ENCODE data around the gene SLX4IP.
"Not testable (repeated sequence)": the region's sequence is repeated elsewhere in the genome, so short reads cannot be mapped to it uniquely, and the experiment has no call there.

SLX4IP gene

DNA sequence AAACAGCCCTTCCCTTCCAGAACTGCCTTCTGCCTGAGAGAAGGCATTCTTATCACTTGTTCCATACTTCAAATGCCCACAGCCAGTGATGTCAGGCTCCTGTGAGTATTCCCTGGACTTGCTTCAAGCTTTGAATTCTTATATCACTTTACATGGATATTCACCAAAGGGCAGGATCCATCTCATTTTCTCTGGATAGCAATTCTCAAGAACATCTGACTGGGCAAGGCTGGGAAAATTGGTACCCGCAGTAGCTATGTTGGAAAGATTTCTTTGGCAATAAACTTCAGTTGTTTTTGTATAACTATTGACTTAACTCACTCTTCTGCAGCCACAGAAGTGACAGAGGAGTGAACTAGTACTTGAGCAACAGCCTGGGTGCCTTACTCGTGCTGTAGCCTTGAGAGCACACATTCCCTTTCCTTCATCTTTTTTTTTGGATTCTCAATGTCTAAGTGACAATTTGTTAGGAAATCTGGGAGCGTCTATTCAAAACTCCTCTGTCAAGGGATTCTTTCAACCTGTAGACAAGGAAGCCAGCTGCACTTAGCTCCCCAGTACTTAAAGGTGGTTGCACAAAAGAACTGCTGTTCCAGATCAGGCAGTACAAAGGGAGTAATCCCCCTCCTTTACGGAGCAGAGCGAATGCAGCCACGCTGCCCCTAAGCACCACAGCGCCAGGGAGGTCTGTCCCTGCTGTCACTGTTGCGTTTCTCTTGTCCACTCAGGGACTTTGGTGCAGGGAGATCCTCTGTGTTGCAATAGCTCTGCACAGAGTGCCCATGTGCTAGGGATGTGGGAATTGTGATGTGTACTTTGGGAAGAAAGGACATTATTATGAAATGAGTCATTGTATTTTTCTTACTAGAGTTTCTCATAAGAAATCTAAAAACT, 169.1 kb downstream of the SLX4IP start:
- H3K4me1 ChIP-seq (ENCODE audit: control insufficient read depth, insufficient read depth, low read length, unreplicated experiment), result peaks cover 32% of the 10 kb centered on the region
- H3K79me2 ChIP-seq (ENCODE audit: control insufficient read depth, insufficient read depth, low read length, unreplicated experiment), result no peaks in the 10 kb centered on the region
- H3K4me3 ChIP-seq (ENCODE audit: low read depth, low read length), result peak overlapping the region; percentile 64
- peak overlapping the region; percentile 98 for H3K27ac ChIP-seq (ENCODE audit: low read depth, low read length)
- H2AFZ ChIP-seq (ENCODE audit: low read length, unreplicated experiment), result no peak overlapping the region
- H3K27me3 ChIP-seq (ENCODE audit: insufficient read depth, low read length), result no peaks in the 10 kb centered on the region
- peaks cover 6% of the 10 kb centered on the region; the same call in 1 of the 2 replicates for H3K36me3 ChIP-seq (ENCODE audit: insufficient read depth, low read length)

DNA sequence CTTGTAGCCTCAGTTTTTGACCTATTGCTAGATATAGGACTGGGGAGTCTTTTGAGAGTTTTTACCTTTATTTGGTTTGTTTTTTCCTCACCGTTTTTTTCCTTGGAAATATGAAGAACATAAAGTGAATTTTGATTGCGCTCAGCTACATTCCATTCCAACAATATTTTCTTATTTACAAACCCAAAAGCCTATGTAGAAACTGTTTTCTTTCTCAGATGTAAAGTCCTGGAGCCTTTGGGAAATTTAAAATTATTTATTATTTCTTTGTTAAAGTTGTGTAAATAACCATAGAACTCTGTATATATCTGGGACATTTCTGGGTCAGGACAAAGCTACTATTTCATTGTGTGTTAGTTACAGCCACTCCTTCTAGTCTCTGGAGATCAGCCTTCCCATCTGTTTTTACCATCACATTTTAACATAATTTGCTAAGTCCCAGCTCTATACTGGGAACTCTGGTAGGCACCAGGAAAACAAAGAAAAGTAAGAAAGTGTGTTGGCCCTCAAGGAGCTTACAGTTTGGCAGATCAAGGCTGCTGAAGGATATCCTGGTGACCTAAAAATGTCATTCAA, 169.8 kb downstream of the SLX4IP start:
- peak overlapping the region; percentile 2; the same call in 1 of the 2 replicates for H3K4me3 ChIP-seq (ENCODE audit: low read depth, low read length)

GRCh38 chr20:10605547-10606195, 170.6 kb downstream of the SLX4IP start:
- H3K27me3 ChIP-seq (ENCODE audit: insufficient read depth, low read length), result no peaks in the 10 kb centered on the region
- H2AFZ ChIP-seq (ENCODE audit: low read length, unreplicated experiment), result no peak overlapping the region
- peaks cover 6% of the 10 kb centered on the region; the same call in 1 of the 2 replicates for H3K36me3 ChIP-seq (ENCODE audit: insufficient read depth, low read length)
- H3K4me3 ChIP-seq (ENCODE audit: low read depth, low read length), result no peak overlapping the region
- no peaks in the 10 kb centered on the region for H3K79me2 ChIP-seq (ENCODE audit: control insufficient read depth, insufficient read depth, low read length, unreplicated experiment)
- peak overlapping the region; percentile 98 for H3K27ac ChIP-seq (ENCODE audit: low read depth, low read length)
- H3K4me1 ChIP-seq (ENCODE audit: control insufficient read depth, insufficient read depth, low read length, unreplicated experiment), result peaks cover 45% of the 10 kb centered on the region

More for the DNA sequence above, 169.8 kb downstream of the SLX4IP start:
- Histone ChIP-seq H3K36me3 (ENCODE audit: insufficient read depth, low read length) (peaks cover 6% of the 10 kb centered on the region; the same call in 1 of the 2 replicates), H2AFZ (ENCODE audit: low read length, unreplicated experiment) (no peak overlapping the region), H3K27me3 (ENCODE audit: insufficient read depth, low read length) (no peaks in the 10 kb centered on the region), H3K79me2 (ENCODE audit: control insufficient read depth, insufficient read depth, low read length, unreplicated experiment) (no peaks in the 10 kb centered on the region), H3K4me1 (ENCODE audit: control insufficient read depth, insufficient read depth, low read length, unreplicated experiment) (peaks cover 39% of the 10 kb centered on the region), H3K27ac (ENCODE audit: low read depth, low read length) (peak overlapping the region; percentile 98)

DNA sequence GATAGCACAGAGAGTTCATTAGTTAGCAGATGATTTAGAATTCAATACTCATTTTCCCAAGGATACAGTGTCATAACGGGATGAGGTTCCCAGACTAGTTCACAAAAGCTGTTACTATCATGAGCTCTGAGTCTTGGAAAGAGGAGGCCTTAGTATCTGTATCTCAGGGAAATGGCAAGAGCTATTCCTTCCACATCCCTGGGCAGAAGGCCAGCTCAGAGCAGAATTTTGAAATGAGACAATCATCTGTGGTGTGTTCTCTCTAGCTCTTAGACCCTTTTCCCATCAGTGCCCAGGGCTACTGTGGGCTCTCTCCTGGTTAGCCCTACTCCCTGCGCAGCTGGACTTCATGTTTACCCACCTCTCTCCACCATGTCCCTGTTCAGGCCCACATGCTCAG, 174.2 kb downstream of the SLX4IP start:
- Histone ChIP-seq H3K27ac (ENCODE audit: low read depth, low read length) (peak overlapping the region; percentile 89), H3K4me1 (ENCODE audit: control insufficient read depth, insufficient read depth, low read length, unreplicated experiment) (peaks cover 34% of the 10 kb centered on the region), H3K4me3 (ENCODE audit: low read depth, low read length) (0 out of 2 replicates have a peak overlapping the region, but pooled peaks have one; percentile 23), H3K36me3 (ENCODE audit: insufficient read depth, low read length) (no peaks in the 10 kb centered on the region), H3K79me2 (ENCODE audit: control insufficient read depth, insufficient read depth, low read length, unreplicated experiment) (no peaks in the 10 kb centered on the region), H2AFZ (ENCODE audit: low read length, unreplicated experiment) (peak overlapping the region; percentile 28), H3K27me3 (ENCODE audit: insufficient read depth, low read length) (no peaks in the 10 kb centered on the region)

GRCh38 chr20:10609770-10610169, 174.7 kb downstream of the SLX4IP start:
- Histone ChIP-seq H3K4me1 (ENCODE audit: control insufficient read depth, insufficient read depth, low read length, unreplicated experiment) (peaks cover 31% of the 10 kb centered on the region), H3K36me3 (ENCODE audit: insufficient read depth, low read length) (no peaks in the 10 kb centered on the region), H3K27ac (ENCODE audit: low read depth, low read length) (peak overlapping the region; percentile 89), H3K79me2 (ENCODE audit: control insufficient read depth, insufficient read depth, low read length, unreplicated experiment) (no peaks in the 10 kb centered on the region), H3K4me3 (ENCODE audit: low read depth, low read length) (0 out of 2 replicates have a peak overlapping the region, but pooled peaks have one; percentile 23), H2AFZ (ENCODE audit: low read length, unreplicated experiment) (peak overlapping the region; percentile 28), H3K27me3 (ENCODE audit: insufficient read depth, low read length) (no peaks in the 10 kb centered on the region)

DNA sequence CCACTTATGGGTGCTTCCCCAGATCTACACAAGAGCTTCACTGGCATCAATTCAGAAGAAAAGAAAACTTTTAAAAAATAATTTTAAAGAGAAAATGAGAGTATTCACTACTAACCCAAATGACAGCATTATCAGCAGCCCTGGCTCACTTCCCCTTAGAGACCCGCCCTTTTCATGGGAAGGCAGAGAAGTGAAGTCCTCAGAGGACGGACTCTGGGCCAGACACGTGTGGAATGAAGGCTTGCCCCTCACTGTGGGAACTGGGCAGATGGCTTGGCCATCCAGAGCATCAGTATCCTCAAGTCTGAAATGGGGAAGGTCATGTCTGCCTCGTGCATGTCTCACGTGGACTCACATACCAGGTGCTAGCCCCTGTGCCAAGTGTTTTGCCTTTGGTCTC, 175.1 kb downstream of the SLX4IP start:
- H3K27ac ChIP-seq (ENCODE audit: low read depth, low read length), result peak overlapping the region; percentile 89

GRCh38 chr20:10611357-10611756, 176.3 kb downstream of the SLX4IP start:
- Histone ChIP-seq H3K4me3 (ENCODE audit: low read depth, low read length) (no peak overlapping the region), H3K27me3 (ENCODE audit: insufficient read depth, low read length) (no peaks in the 10 kb centered on the region), H3K27ac (ENCODE audit: low read depth, low read length) (no peak overlapping the region), H2AFZ (ENCODE audit: low read length, unreplicated experiment) (no peak overlapping the region), H3K36me3 (ENCODE audit: insufficient read depth, low read length) (no peaks in the 10 kb centered on the region), H3K79me2 (ENCODE audit: control insufficient read depth, insufficient read depth, low read length, unreplicated experiment) (no peaks in the 10 kb centered on the region), H3K4me1 (ENCODE audit: control insufficient read depth, insufficient read depth, low read length, unreplicated experiment) (peaks cover 18% of the 10 kb centered on the region)

More for the DNA sequence above, 175.1 kb downstream of the SLX4IP start:
- Histone ChIP-seq H3K27me3 (ENCODE audit: insufficient read depth, low read length) (no peaks in the 10 kb centered on the region), H3K79me2 (ENCODE audit: control insufficient read depth, insufficient read depth, low read length, unreplicated experiment) (no peaks in the 10 kb centered on the region), H3K36me3 (ENCODE audit: insufficient read depth, low read length) (no peaks in the 10 kb centered on the region), H2AFZ (ENCODE audit: low read length, unreplicated experiment) (no peak overlapping the region), H3K4me1 (ENCODE audit: control insufficient read depth, insufficient read depth, low read length, unreplicated experiment) (peaks cover 26% of the 10 kb centered on the region), H3K4me3 (ENCODE audit: low read depth, low read length) (no peak overlapping the region)

DNA sequence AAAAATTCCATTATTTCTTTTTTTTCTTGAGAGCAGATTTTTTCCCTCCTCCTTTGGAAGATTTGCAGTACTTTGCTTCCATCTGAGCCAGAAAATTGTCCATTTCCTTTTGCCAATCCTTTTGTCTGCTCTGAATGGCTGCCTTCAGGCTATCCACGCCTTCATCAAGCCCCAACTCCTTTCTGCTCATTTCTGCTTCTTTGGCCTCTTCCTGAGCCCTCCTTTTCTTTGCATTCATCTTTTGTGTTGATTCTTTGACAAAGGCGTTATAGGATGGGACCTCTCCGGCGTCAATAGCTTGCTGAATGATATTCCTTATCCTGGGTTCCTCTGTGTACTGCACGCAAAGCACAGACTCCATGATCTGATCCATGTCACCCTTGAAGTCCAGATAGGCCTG, 178.3 kb downstream of the SLX4IP start:
- not testable (repeated sequence) for H3K27me3 ChIP-seq (ENCODE audit: insufficient read depth, low read length); H3K4me3 ChIP-seq (ENCODE audit: low read depth, low read length); H2AFZ ChIP-seq (ENCODE audit: low read length, unreplicated experiment); H3K36me3 ChIP-seq (ENCODE audit: insufficient read depth, low read length); H3K79me2 ChIP-seq (ENCODE audit: control insufficient read depth, insufficient read depth, low read length, unreplicated experiment); H3K27ac ChIP-seq (ENCODE audit: low read depth, low read length)
- H3K4me1 ChIP-seq (ENCODE audit: control insufficient read depth, insufficient read depth, low read length, unreplicated experiment), result peaks cover 18% of the 10 kb centered on the region

- Histone ChIP-seq H3K4me3 (ENCODE audit: low read depth, low read length) (no peak overlapping the region), H3K27me3 (ENCODE audit: insufficient read depth, low read length) (no peaks in the 10 kb centered on the region), H2AFZ (ENCODE audit: low read length, unreplicated experiment) (no peak overlapping the region), H3K4me1 (ENCODE audit: control insufficient read depth, insufficient read depth, low read length, unreplicated experiment) (peaks cover 17% of the 10 kb centered on the region), H3K36me3 (ENCODE audit: insufficient read depth, low read length) (no peaks in the 10 kb centered on the region), H3K27ac (ENCODE audit: low read depth, low read length) (no peak overlapping the region), H3K79me2 (ENCODE audit: control insufficient read depth, insufficient read depth, low read length, unreplicated experiment) (no peaks in the 10 kb centered on the region)
Observed at GRCh38 chr20:10613911-10614310, 178.8 kb downstream of the SLX4IP start.

DNA sequence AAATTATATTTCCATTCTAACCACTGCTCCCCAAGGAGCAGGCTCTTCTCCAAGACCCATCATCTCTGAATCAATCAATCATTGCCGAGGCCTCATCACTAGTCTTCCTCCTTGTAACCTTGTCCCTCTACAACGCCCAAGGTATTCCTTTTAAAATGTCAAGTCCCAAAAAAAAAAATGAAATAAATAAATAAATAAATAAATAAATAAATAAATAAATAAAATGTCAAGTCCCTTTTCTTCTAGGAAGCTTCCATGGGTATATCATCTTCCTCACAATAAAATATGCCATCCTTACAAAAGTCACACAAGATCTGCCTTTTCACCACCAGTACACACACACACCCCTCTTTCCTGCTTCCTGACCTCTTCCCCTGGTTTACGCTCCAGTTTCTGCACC, 181.1 kb downstream of the SLX4IP start:
- no peak overlapping the region for H3K27ac ChIP-seq (ENCODE audit: low read depth, low read length)

More for the DNA sequence above, 181.1 kb downstream of the SLX4IP start:
- H3K36me3 ChIP-seq (ENCODE audit: insufficient read depth, low read length), result no peaks in the 10 kb centered on the region
- H3K4me1 ChIP-seq (ENCODE audit: control insufficient read depth, insufficient read depth, low read length, unreplicated experiment), result peaks cover 9% of the 10 kb centered on the region
- no peak overlapping the region for H3K4me3 ChIP-seq (ENCODE audit: low read depth, low read length)
- no peaks in the 10 kb centered on the region for H3K79me2 ChIP-seq (ENCODE audit: control insufficient read depth, insufficient read depth, low read length, unreplicated experiment)
- no peaks in the 10 kb centered on the region for H3K27me3 ChIP-seq (ENCODE audit: insufficient read depth, low read length)
- H2AFZ ChIP-seq (ENCODE audit: low read length, unreplicated experiment), result no peak overlapping the region

Data from ACC112 (cell line).